A549 (cell line): ENCODE results near the gene GAS7.

ENCODE experiments used
- CTCF ChIP-seq: fragments of >200 bp; sonication (Bioruptor Twin); formaldehyde crosslinking; IDR thresholded peaks from 3 replicates; pipeline ENCODE4 v1.5.1; 2016
- PBX3 ChIP-seq: IDR thresholded peaks from 2 replicates; pipeline ENCODE4 v1.6.1; 2012
- REST ChIP-seq: fragments of 200-600 bp; sonication (generic); IDR thresholded peaks from 2 replicates; pipeline ENCODE4 v1.6.1; 2016; ENCODE audit warnings: antibody characterized with exemption, mild to moderate bottlenecking, moderate library complexity
- SREBF2 ChIP-seq: fragments of 450-650 bp; IDR thresholded peaks from 2 replicates; pipeline ENCODE4 v1.6.1; 2014; ENCODE audit warnings: mild to moderate bottlenecking, moderate library complexity

- TF ChIP-seq CTCF, result no peak
- no peak for TF ChIP-seq PBX3
- TF ChIP-seq REST, result no peak
- no peak for TF ChIP-seq SREBF2
Measured at GRCh38 chr17:10243883-10244844, 45.8 kb upstream of the GAS7 start.
